Lung (tissue), 12 donors: Measurements from ENCODE around the gene CNST. TPM values are rescaled to one million over a fixed set of nuclear protein-coding genes. Genes with fewer than 3 reads are reported as not detected.
"Not testable (repeated sequence)": the region's sequence is repeated elsewhere in the genome, so short reads cannot be mapped to it uniquely, and the experiment has no call there.

Source experiments
- ATAC-seq: fragments of 200-7000 bp; cut with Tn5 transposase; one replicate; pipeline ENCODE4 v1.9.1; 2020; ENCODE audit warnings: moderate number of reproducible peaks; ENCODE audit not compliant: insufficient read depth, low FRiP score
- DNase-seq, 3 donors: peaks; one replicate each; pipeline ENCODE4 v3.0.0-alpha.2; 2013 to 2017
- H3K27ac ChIP-seq, 2 donors: one replicate each; pipeline ENCODE4 v1.5.1; 2013; ENCODE audit warnings: mild to moderate bottlenecking in 2 of 2, moderate library complexity in 2 of 2, control low read depth in 1 of 2, inconsistent platforms in 1 of 2, low read depth in 1 of 2, low read length in 1 of 2
- H3K27me3 ChIP-seq, 3 donors: one replicate each; pipeline ENCODE4 v1.5.1; 2013; ENCODE audit warnings: low read length in 2 of 3; ENCODE audit not compliant: control insufficient read depth in 3 of 3, insufficient read depth in 3 of 3
- H3K36me3 ChIP-seq, 4 donors: one replicate each; pipeline ENCODE4 v1.5.1; 2013; ENCODE audit warnings: low read length in 4 of 4, mild to moderate bottlenecking in 1 of 4, moderate library complexity in 1 of 4; ENCODE audit not compliant: control insufficient read depth in 4 of 4, insufficient read depth in 4 of 4
- H3K4me1 ChIP-seq, 5 donors: one replicate each; pipeline ENCODE4 v1.5.1; 2013; ENCODE audit warnings: low read length in 5 of 5, mild to moderate bottlenecking in 2 of 5, moderate library complexity in 1 of 5; ENCODE audit not compliant: control insufficient read depth in 5 of 5, insufficient read depth in 5 of 5
- H3K4me3 ChIP-seq: one replicate; pipeline ENCODE4 v1.5.1; 2013; ENCODE audit warnings: mild to moderate bottlenecking, control low read depth, moderate library complexity
- H3K9ac ChIP-seq, 2 donors: one replicate each; pipeline ENCODE4 v1.5.1; 2013; ENCODE audit warnings: low read length in 2 of 2, control low read depth in 1 of 2; ENCODE audit not compliant: insufficient read depth in 1 of 2
- H3K9me3 ChIP-seq, 4 donors: one replicate each; pipeline ENCODE4 v1.5.1; 2013; ENCODE audit warnings: low read length in 3 of 4, mild to moderate bottlenecking in 1 of 4, moderate library complexity in 1 of 4; ENCODE audit not compliant: control insufficient read depth in 4 of 4, insufficient read depth in 3 of 4
- WGBS, 2 donors: extraction: QIAGEN DNeasy Blood & Tissue Kit; methylation state at CpG; one replicate each; pipeline ENCODE4 v1.1.7; 2013; 5-methylcytosine and 5-hydroxymethylcytosine counted together
- polyA plus RNA-seq, 2 donors: library from polyadenylated mRNA; stranded (reverse); fragments of 200-250 nt; gene quantifications; one replicate each; pipeline ENCODE4 v1.2.1, GENCODE V29; 2013
- total RNA-seq, 2 donors: library from RNA; depleted of rRNA in 1 of 2; stranded (reverse); fragments of >200 nt in 1 of 2; gene quantifications; one replicate each; pipeline ENCODE4 v1.2.1, GENCODE V29; 2014 to 2021
- TF ChIP-seq, protein P1 (sequence below): IDR thresholded peaks from 2 replicates; pipeline ENCODE4 v1.5.1; 2012; ENCODE audit warnings: mild to moderate bottlenecking; ENCODE audit errors: control extremely low read depth, extremely low read depth
- donor health status: control.
- donor health status: control.
- donor health status: Bipolar disorder and iron deficiency.
- donor health status: healthy.
- donor health status: DM: yes; HTN: yes; CAD: no.

Gene CNST
- total and polyA plus RNA-seq, 4 donors: 6.1 to 37.3 (median 17.2) TPM

DNA sequence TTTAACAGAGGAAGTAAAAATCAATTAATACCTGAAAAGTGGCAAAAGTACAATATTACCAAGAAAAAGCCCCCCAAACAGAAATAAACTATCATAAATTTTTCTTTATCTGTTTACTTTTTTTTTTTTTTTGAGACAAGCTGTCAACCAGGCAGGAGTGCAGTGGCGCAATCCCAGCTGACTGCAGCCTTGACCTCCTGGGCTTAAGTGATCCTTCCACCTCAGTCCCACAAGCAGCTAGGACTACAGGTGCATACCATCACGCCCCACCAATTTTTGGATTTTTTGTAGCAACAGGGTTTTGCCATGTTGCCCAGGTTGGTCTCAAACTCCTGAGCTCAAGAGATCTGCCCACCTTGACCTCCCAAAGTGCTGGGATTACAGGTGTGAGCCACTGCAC lies 8.2 kb upstream of the CNST start:
- peaks cover 14 to 21% (median 16%) of the 10 kb centered on the region in 4 donors for H3K36me3 ChIP-seq
- no peak overlapping the region for H3K9ac ChIP-seq
- ATAC-seq (no peak), DNase-seq (no peak)
- H3K4me1 ChIP-seq: no peaks in the 10 kb centered on the region
- no peaks in the 10 kb centered on the region for H3K9me3 ChIP-seq
- 94 to 96% methylated on average over 2 of the region's 2 CpGs for WGBS, 2 donors
- TF ChIP-seq, protein P1, sequence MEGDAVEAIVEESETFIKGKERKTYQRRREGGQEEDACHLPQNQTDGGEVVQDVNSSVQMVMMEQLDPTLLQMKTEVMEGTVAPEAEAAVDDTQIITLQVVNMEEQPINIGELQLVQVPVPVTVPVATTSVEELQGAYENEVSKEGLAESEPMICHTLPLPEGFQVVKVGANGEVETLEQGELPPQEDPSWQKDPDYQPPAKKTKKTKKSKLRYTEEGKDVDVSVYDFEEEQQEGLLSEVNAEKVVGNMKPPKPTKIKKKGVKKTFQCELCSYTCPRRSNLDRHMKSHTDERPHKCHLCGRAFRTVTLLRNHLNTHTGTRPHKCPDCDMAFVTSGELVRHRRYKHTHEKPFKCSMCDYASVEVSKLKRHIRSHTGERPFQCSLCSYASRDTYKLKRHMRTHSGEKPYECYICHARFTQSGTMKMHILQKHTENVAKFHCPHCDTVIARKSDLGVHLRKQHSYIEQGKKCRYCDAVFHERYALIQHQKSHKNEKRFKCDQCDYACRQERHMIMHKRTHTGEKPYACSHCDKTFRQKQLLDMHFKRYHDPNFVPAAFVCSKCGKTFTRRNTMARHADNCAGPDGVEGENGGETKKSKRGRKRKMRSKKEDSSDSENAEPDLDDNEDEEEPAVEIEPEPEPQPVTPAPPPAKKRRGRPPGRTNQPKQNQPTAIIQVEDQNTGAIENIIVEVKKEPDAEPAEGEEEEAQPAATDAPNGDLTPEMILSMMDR: no peak
- H3K4me3 ChIP-seq: no peak overlapping the region
- H3K27me3 ChIP-seq: no peaks in the 10 kb centered on the region
- no peak overlapping the region for H3K27ac ChIP-seq

DNA sequence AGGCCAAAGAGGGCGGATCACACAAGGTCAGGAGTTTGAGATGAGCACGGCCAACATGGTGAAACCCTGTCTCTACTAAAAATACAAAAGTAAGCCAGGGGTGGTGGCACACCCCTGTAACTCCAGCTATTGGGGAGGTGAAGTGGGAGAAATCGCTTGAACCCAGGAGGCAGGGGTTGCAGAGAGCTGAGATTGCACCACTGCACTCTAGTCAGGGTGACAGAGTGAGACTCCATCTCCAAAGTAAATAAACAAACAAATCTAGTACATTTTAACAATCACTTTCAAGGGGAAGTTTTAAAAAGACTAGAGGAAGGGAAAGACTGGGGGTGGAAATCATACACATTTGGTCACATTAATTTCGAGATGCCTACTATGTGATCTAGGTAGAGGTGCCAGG lies 6.9 kb upstream of the CNST start:
- no peaks in the 10 kb centered on the region for H3K9me3 ChIP-seq
- no peak overlapping the region for H3K9ac ChIP-seq
- H3K4me3 ChIP-seq: no peak overlapping the region
- TF ChIP-seq, protein P1: no peak
- H3K4me1 ChIP-seq: no peaks in the 10 kb centered on the region
- H3K27ac ChIP-seq: no peak overlapping the region
- H3K27me3 ChIP-seq: no peaks in the 10 kb centered on the region
- peaks cover 14 to 21% (median 16%) of the 10 kb centered on the region in 4 donors for H3K36me3 ChIP-seq
- ATAC-seq: no peak
- DNase-seq: no peak
- 96 to 98% methylated on average over 4 of the region's 4 CpGs for WGBS, 2 donors

- not testable (repeated sequence) for H3K27me3 ChIP-seq, H3K9me3 ChIP-seq, ATAC-seq, H3K27ac ChIP-seq, DNase-seq, H3K9ac ChIP-seq, H3K4me3 ChIP-seq
- H3K36me3 ChIP-seq: peaks cover 10 to 20% (median 15%) of the 10 kb centered on the region in 4 donors
- 86 to 96% methylated on average over 10 of the region's 10 CpGs for WGBS, 2 donors
- H3K4me1 ChIP-seq: peaks cover 2 to 11% (median 5%) of the 10 kb centered on the region in 5 donors
These were observed 5.4 kb upstream of the CNST start for GRCh38 chr1:246560833-246561232.

DNA sequence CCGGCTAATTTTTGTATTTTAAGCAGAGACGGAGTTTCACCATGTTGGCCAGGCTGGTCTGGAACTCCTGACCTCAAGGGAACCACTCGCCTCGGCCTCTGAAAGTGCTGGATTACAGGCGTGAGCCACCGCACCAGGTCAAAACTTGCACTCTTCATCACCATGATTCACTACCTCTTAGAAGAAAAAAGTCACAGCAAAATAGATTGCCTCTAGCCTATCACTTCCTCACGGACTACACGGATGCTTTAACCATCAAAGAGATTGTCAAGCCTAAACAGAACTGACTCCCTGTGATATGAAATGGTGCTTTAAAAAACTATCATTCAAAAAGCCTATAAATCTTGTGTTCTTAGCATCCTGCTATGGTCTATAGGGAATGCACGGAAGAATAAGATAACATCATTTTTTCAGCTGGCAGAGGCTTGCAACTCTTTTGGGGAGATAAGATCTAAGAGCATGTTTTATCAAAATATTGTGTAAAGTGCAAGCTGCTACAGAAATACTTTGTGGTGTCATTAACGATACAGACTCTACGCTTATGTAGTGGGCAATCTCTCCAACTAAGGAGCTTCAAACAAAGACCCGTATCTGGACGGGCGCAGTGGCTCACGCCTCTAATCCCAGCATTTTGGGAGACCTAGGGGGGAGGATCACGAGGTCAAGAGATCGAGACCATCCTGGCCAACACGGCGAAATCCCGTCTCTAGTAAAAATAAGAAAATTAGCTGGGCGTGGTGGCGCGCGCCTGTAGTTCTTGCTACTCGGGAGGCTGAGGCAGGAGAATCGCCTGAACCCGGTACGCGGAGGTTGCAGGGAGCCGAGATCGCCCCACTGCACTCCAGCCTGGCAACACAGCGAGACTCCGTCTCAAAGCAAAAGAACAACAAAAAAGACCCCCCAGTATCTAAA lies 1.2 kb upstream of the CNST start:
- TF ChIP-seq, protein P1: no peak
- Histone ChIP-seq H3K9me3 (no peaks in the 10 kb centered on the region), H3K4me1 (peaks cover 5 to 21% (median 7%) of the 10 kb centered on the region in 5 donors), H3K27ac (peak overlapping the region in 1 of 2 donors; percentile 79), H3K9ac (peak overlapping the region; percentile 52 to 87), H3K36me3 (peaks cover 0 to 7% (median 5%) of the 10 kb centered on the region in 4 donors), H3K4me3 (peak overlapping the region; percentile 70), H3K27me3 (no peaks in the 10 kb centered on the region)
- DNase-seq: no peak
- no peak for ATAC-seq
- WGBS, 2 donors: 30% methylated on average over 33 of the region's 33 CpGs
